HepG2 (cell line): ENCODE data around the gene CCDC38. TPM values are rescaled to one million over a fixed set of nuclear protein-coding genes. Genes with fewer than 3 reads are reported as not detected.

Source experiments
- AGO2 ChIP-seq: fragments of 200-400 bp; formaldehyde crosslinking; optimal IDR thresholded peaks from 2 replicates; pipeline ENCODE3; 2017; ENCODE audit warnings: mild to moderate bottlenecking, low read depth, low read length, moderate library complexity
- CHD2 ChIP-seq: IDR thresholded peaks from 2 replicates; pipeline ENCODE4 v1.6.1; 2011; ENCODE audit warnings: low read depth, low read length, improper control_type of control experiment
- DDIT3 ChIP-seq: sonication (generic); formaldehyde crosslinking; IDR thresholded peaks from 2 replicates; pipeline ENCODE4 v1.4.0; 2020; ENCODE audit warnings: mild to moderate bottlenecking, missing genetic modification reagents
- DMTF1 ChIP-seq: sonication (generic); formaldehyde crosslinking; IDR thresholded peaks from 2 replicates; pipeline ENCODE4 v1.4.0; 2020; ENCODE audit warnings: mild to moderate bottlenecking, missing genetic modification reagents
- FOSL1 ChIP-seq: sonication (generic); formaldehyde crosslinking; IDR thresholded peaks from 2 replicates; pipeline ENCODE4 v1.9.0; 2021; ENCODE audit warnings: missing genetic modification reagents, borderline replicate concordance
- GLI4 ChIP-seq: sonication (generic); formaldehyde crosslinking; IDR thresholded peaks from 2 replicates; pipeline ENCODE4 v1.5.1; 2020; ENCODE audit warnings: missing genetic modification reagents, mild to moderate bottlenecking, moderate library complexity, borderline replicate concordance
- KDM2A ChIP-seq: sonication (generic); formaldehyde crosslinking; IDR thresholded peaks from 2 replicates; pipeline ENCODE4 v1.4.0; 2020; ENCODE audit warnings: low read depth, missing genetic modification reagents, borderline replicate concordance
- KDM4B ChIP-seq: sonication (generic); formaldehyde crosslinking; IDR thresholded peaks from 2 replicates; pipeline ENCODE4 v1.4.0; 2020; ENCODE audit warnings: missing genetic modification reagents
- NFE2L1 ChIP-seq: sonication (generic); formaldehyde crosslinking; IDR thresholded peaks from 2 replicates; pipeline ENCODE4 v1.4.0; 2020; ENCODE audit warnings: missing genetic modification reagents, mild to moderate bottlenecking, borderline replicate concordance
- NFIC ChIP-seq: IDR thresholded peaks from 2 replicates; pipeline ENCODE4 v1.6.1; 2012; ENCODE audit warnings: mild to moderate bottlenecking, low read length, inconsistent platforms
- NFKBIZ ChIP-seq: IDR thresholded peaks from 2 replicates; pipeline ENCODE4 v1.6.1; 2018; ENCODE audit warnings: missing genetic modification reagents, missing compliant biosample characterization
- RBM39 ChIP-seq: fragments of 200-400 bp; formaldehyde crosslinking; IDR thresholded peaks from one replicate; pipeline ENCODE4 v1.6.1; 2018; ENCODE audit warnings: antibody characterized with exemption, mild to moderate bottlenecking, low read depth, low read length; ENCODE audit not compliant: poor library complexity, severe bottlenecking
- RERE ChIP-seq: IDR thresholded peaks from 2 replicates; pipeline ENCODE4 v1.6.1; 2016; ENCODE audit warnings: low read depth, missing genetic modification reagents, missing compliant biosample characterization
- U2AF2 ChIP-seq: fragments of 200-400 bp; formaldehyde crosslinking; IDR thresholded peaks from 2 replicates; pipeline ENCODE4 v1.6.1; 2017; ENCODE audit warnings: low read depth, mild to moderate bottlenecking, low read length
- ZFAT ChIP-seq: sonication (generic); formaldehyde crosslinking; conservative IDR thresholded peaks from 2 replicates; pipeline ENCODE4 v1.8.1; 2023; ENCODE audit warnings: missing genetic modification reagents, inconsistent platforms
- ZNF138 ChIP-seq: sonication (generic); formaldehyde crosslinking; IDR thresholded peaks from 2 replicates; pipeline ENCODE4 v1.5.0; 2020; ENCODE audit warnings: mild to moderate bottlenecking, low read depth, missing genetic modification reagents
- ZNF710 ChIP-seq: sonication (generic); formaldehyde crosslinking; IDR thresholded peaks from 2 replicates; pipeline ENCODE4 v1.5.0; 2020; ENCODE audit warnings: mild to moderate bottlenecking, missing genetic modification reagents, borderline replicate concordance
- polyA plus RNA-seq, 8 experiments: library from polyadenylated mRNA; depleted of rRNA in 3 of 8; stranded (reverse) in 7 of 8; unstranded in 1 of 8; fragments of >200 nt; fragmentation: Illumina TruSeq in 4 of 8; extraction: Trizol in 4 of 8; gene quantifications; 2 replicates each; pipeline versions ENCODE4 v1.2.1 to v1.2.3, GENCODE V29; 2011 to 2016; ENCODE audit warnings: low read depth in 4 of 8, missing spikeins in 1 of 8, mixed read lengths in 1 of 8; ENCODE audit not compliant: insufficient read depth in 1 of 8
- total RNA-seq, 5 experiments: library from RNA; depleted of rRNA; stranded (reverse); fragments of >200 nt; fragmentation: Illumina TruSeq; extraction: Trizol; gene quantifications; 2 replicates each; pipeline ENCODE4 v1.2.3, GENCODE V29; 2016; ENCODE audit warnings: low read depth in 1 of 5

CCDC38 gene
- total and polyA plus RNA-seq, 2 of the 13 experiments (the other 11 are each of a cell fraction or from before 2014, with no cell fraction given), result 0.24 to 0.32 TPM

- TF ChIP-seq DMTF1 (CRISPR knock-in tag), result no peak
- TF ChIP-seq NFKBIZ (CRISPR knock-in tag), result no peak
- no peak for TF ChIP-seq GLI4
- TF ChIP-seq NFE2L1 (CRISPR knock-in tag), result no peak
- TF ChIP-seq AGO2, result no peak
- TF ChIP-seq FOSL1, result no peak
- no peak for TF ChIP-seq CHD2
- TF ChIP-seq KDM2A (CRISPR knock-in tag), result no peak
- TF ChIP-seq ZNF710 (CRISPR knock-in tag), result peak; percentile 75; the same call in 1 of the 2 replicates
- no peak for TF ChIP-seq KDM4B (CRISPR knock-in tag)
- TF ChIP-seq NFIC, result peak; percentile 93
- peak; percentile 93 for TF ChIP-seq RERE (CRISPR knock-in tag)
- TF ChIP-seq U2AF2, result no peak
- no peak for TF ChIP-seq ZNF138 (CRISPR knock-in tag)
- no peak for TF ChIP-seq RBM39
- TF ChIP-seq ZFAT (CRISPR knock-in tag), result no peak
- TF ChIP-seq DDIT3 (CRISPR knock-in tag), result no peak
Measured at GRCh38 chr12:95949477-95950206, 7.2 kb upstream of the CCDC38 start (continued).
